Measurements from ENCODE around the gene MRPL40. TPM values are rescaled to one million over a fixed set of nuclear protein-coding genes. Genes with fewer than 3 reads are reported as not detected.

Gene MRPL40
- total RNA-seq, 2 experiments from 2014 or later, result 34.1 to 34.4 TPM

- ChIA-PET CTCF (interaction anchor here (1.6 kb wide), 1 partner anchor 9 kb away, joined by 4 read pairs; no protein-coding TSS in a partner anchor), POLR2A (no interaction called here)
- H3K9me3 Mint-ChIP-seq (ENCODE audit: low read depth), result no peaks in the 10 kb centered on the region
- H3K36me3 Mint-ChIP-seq (ENCODE audit: low read depth), result peaks cover 39% of the 10 kb centered on the region
- H3K27me3 Mint-ChIP-seq, result no peaks in the 10 kb centered on the region
- intact Hi-C loops (cut with DNase I, micrococcal nuclease), result loop anchor here in 1 of 2 experiments (5.0 kb wide), 2 partner anchors 184 to 354 kb away; partner anchors contain the start of genes CLTCL1 and DGCR2
- ATAC-seq (no peak), DNase-seq (no peak)
- peaks cover 32% of the 10 kb centered on the region for H3K4me1 Mint-ChIP-seq
- peak overlapping the region; percentile 2 for H3K27ac Mint-ChIP-seq
- H3K4me3 Mint-ChIP-seq, result no peak overlapping the region
Observed at GRCh38 chr22:19476023-19476422, 43.7 kb downstream of the MRPL40 start.

- H3K27me3 Mint-ChIP-seq, result no peaks in the 10 kb centered on the region
- CTCF ChIA-PET, result interaction anchor here (0.6 to 1.7 kb wide), 9 partner anchors 10 to 610 kb away, joined by 3 to 18 read pairs (median 3); partner anchors contain the start of gene ESS2
- ATAC-seq, result no peak
- POLR2A ChIA-PET, result interaction anchor here (0.7 to 1.6 kb wide), 4 partner anchors 10 to 569 kb away, joined by 3 to 4 read pairs (median 4); no protein-coding TSS in a partner anchor
- H3K9me3 Mint-ChIP-seq (ENCODE audit: low read depth), result no peaks in the 10 kb centered on the region
- peaks cover 37% of the 10 kb centered on the region for H3K36me3 Mint-ChIP-seq (ENCODE audit: low read depth)
- intact Hi-C loops (cut with DNase I, micrococcal nuclease), result loop anchor here (2.0 to 5.0 kb wide), 4 partner anchors 185 to 355 kb away; partner anchors contain the start of genes CLTCL1 (in 1 of the 2), DGCR2 (in 1 of the 2) and SLC25A1 (in 1 of the 2)
- peak overlapping the region; percentile 99 for H3K4me3 Mint-ChIP-seq
- H3K4me1 Mint-ChIP-seq, result peaks cover 33% of the 10 kb centered on the region
- DNase-seq, result no peak
- peak overlapping the region; percentile 90 for H3K27ac Mint-ChIP-seq
Observed at GRCh38 chr22:19477321-19478044, 45.1 kb downstream of the MRPL40 start.

GRCh38 chr22:19478045-19478900 is 45.9 kb downstream of the MRPL40 start:
- Mint-ChIP-seq H3K27me3 (no peaks in the 10 kb centered on the region), H3K27ac (peak overlapping the region; percentile 90), H3K4me1 (peaks cover 37% of the 10 kb centered on the region), H3K36me3 (ENCODE audit: low read depth) (peaks cover 42% of the 10 kb centered on the region), H3K4me3 (peak overlapping the region; percentile 99), H3K9me3 (ENCODE audit: low read depth) (no peaks in the 10 kb centered on the region)
- intact Hi-C loops (cut with DNase I, micrococcal nuclease), result loop anchor here (2.0 to 5.0 kb wide), 4 partner anchors 186 to 356 kb away; partner anchors contain the start of genes CLTCL1 (in 1 of the 2), DGCR2 (in 1 of the 2) and SLC25A1 (in 1 of the 2)
- ChIA-PET POLR2A (interaction anchor here (0.7 to 1.6 kb wide), 5 partner anchors 9 to 568 kb away, joined by 3 to 4 read pairs (median 4); no protein-coding TSS in a partner anchor), CTCF (interaction anchor here (0.7 to 1.7 kb wide), 9 partner anchors 24 to 610 kb away, joined by 3 to 18 read pairs (median 3); partner anchors contain the start of genes ESS2 and HIRA)
- peak; percentile 46 for DNase-seq
- ATAC-seq, result no peak

- Mint-ChIP-seq H3K4me3 (peak within 1 kb of the TSS; percentile 99), H3K9me3 (ENCODE audit: low read depth) (no peaks in the 10 kb centered on the region), H3K4me1 (peaks cover 42% of the 10 kb centered on the region), H3K27me3 (no peaks in the 10 kb centered on the region), H3K36me3 (ENCODE audit: low read depth) (peaks cover 42% of the 10 kb centered on the region), H3K27ac (peak within 1 kb of the TSS; percentile 99)
- intact Hi-C loops (cut with DNase I, micrococcal nuclease), result loop anchor here (1.0 to 5.0 kb wide), 15 partner anchors 32 to 638 kb away; partner anchors contain the start of genes C22orf39 (in 2 of the 2), CLTCL1 (in 2 of the 2), DGCR2 (in 2 of the 2) and ESS2 (in 2 of the 2)
- ChIA-PET POLR2A (interaction anchor here (0.5 to 1.6 kb wide), 11 partner anchors 9 to 334 kb away, joined by 3 to 8 read pairs (median 4); partner anchors contain the start of genes ESS2, HIRA, MRPL40 and SLC25A1), CTCF (interaction anchor here (0.7 to 1.6 kb wide), 6 partner anchors 9 to 372 kb away, joined by 3 to 4 read pairs (median 3); partner anchors contain the start of genes ESS2 and HIRA)
- peak; percentile 89 for DNase-seq
- peak; percentile 56 for ATAC-seq
Observed at GRCh38 chr22:19478901-19479354, 46.6 kb downstream of the MRPL40 start, which contains the start of gene UFD1. Gene UFD1, minus strand, starts transcription at chr22:19479193. Its CDS starts 108 bp downstream, at chr22:19479085.

GRCh38 chr22:19479355-19480172 is 47.2 kb downstream of the MRPL40 start, which contains the start of gene CDC45:
Gene CDC45, plus strand, starts transcription at chr22:19479920. Its CDS starts 49 bp downstream, at chr22:19479969.
- Mint-ChIP-seq H3K9me3 (ENCODE audit: low read depth) (no peaks in the 10 kb centered on the region), H3K36me3 (ENCODE audit: low read depth) (peaks cover 46% of the 10 kb centered on the region), H3K4me1 (peaks cover 45% of the 10 kb centered on the region), H3K27ac (peak within 1 kb of the TSS; percentile 99), H3K4me3 (peak within 1 kb of the TSS; percentile 99), H3K27me3 (no peaks in the 10 kb centered on the region)
- CTCF ChIA-PET, result interaction anchor here (0.7 to 1.6 kb wide), 4 partner anchors 8 to 373 kb away, joined by 3 to 4 read pairs (median 4); partner anchors contain the start of gene ESS2
- POLR2A ChIA-PET, result interaction anchor here (0.5 to 1.6 kb wide), 14 partner anchors 10 to 361 kb away, joined by 3 to 8 read pairs (median 4); partner anchors contain the start of genes ESS2, HIRA, MRPL40 and SLC25A1
- intact Hi-C loops (cut with DNase I, micrococcal nuclease), result loop anchor here (1.0 to 5.0 kb wide), 15 partner anchors 32 to 638 kb away; partner anchors contain the start of genes C22orf39 (in 2 of the 2), CLTCL1 (in 2 of the 2), DGCR2 (in 2 of the 2) and ESS2 (in 2 of the 2)
- ATAC-seq (peak; percentile 91), DNase-seq (peak; percentile 97)

- ChIA-PET POLR2A (interaction anchor here (0.6 to 1.6 kb wide), 13 partner anchors 9 to 362 kb away, joined by 3 to 8 read pairs (median 4); partner anchors contain the start of genes ESS2, HIRA, MRPL40 and SLC25A1), CTCF (interaction anchor here (1.0 to 1.3 kb wide), 3 partner anchors 8 to 149 kb away, joined by 3 read pairs; no protein-coding TSS in a partner anchor)
- peak overlapping the region; percentile 99 for H3K27ac Mint-ChIP-seq
- H3K36me3 Mint-ChIP-seq (ENCODE audit: low read depth), result peaks cover 51% of the 10 kb centered on the region
- ATAC-seq, result no peak
- no peaks in the 10 kb centered on the region for H3K27me3 Mint-ChIP-seq
- peak overlapping the region; percentile 99 for H3K4me3 Mint-ChIP-seq
- DNase-seq, result peak; percentile 38
- intact Hi-C loops (cut with DNase I, micrococcal nuclease), result no loop called here
- H3K9me3 Mint-ChIP-seq (ENCODE audit: low read depth), result no peaks in the 10 kb centered on the region
- H3K4me1 Mint-ChIP-seq, result peaks cover 45% of the 10 kb centered on the region
Observed at GRCh38 chr22:19480173-19480568, 47.8 kb downstream of the MRPL40 start.

- ChIA-PET POLR2A (interaction anchor here (0.6 to 1.6 kb wide), 4 partner anchors 8 to 337 kb away, joined by 3 to 6 read pairs (median 4); no protein-coding TSS in a partner anchor), CTCF (interaction anchor here (1.3 kb wide), 1 partner anchor 149 kb away, joined by 3 read pairs; no protein-coding TSS in a partner anchor)
- no peaks in the 10 kb centered on the region for H3K9me3 Mint-ChIP-seq (ENCODE audit: low read depth)
- peak overlapping the region; percentile 99 for H3K27ac Mint-ChIP-seq
- H3K27me3 Mint-ChIP-seq, result no peaks in the 10 kb centered on the region
- DNase-seq (no peak), ATAC-seq (no peak)
- peaks cover 51% of the 10 kb centered on the region for H3K36me3 Mint-ChIP-seq (ENCODE audit: low read depth)
- intact Hi-C loops (cut with DNase I, micrococcal nuclease), result no loop called here
- H3K4me1 Mint-ChIP-seq, result peaks cover 42% of the 10 kb centered on the region
- peak overlapping the region; percentile 99 for H3K4me3 Mint-ChIP-seq
Observed at GRCh38 chr22:19480789-19481188, 48.4 kb downstream of the MRPL40 start.

- ATAC-seq, result no peak
- peaks cover 31% of the 10 kb centered on the region for H3K4me1 Mint-ChIP-seq
- POLR2A ChIA-PET, result no interaction called here
- H3K36me3 Mint-ChIP-seq (ENCODE audit: low read depth), result peaks cover 51% of the 10 kb centered on the region
- intact Hi-C loops (cut with DNase I, micrococcal nuclease), result no loop called here
- no peak for DNase-seq
- no peaks in the 10 kb centered on the region for H3K9me3 Mint-ChIP-seq (ENCODE audit: low read depth)
- CTCF ChIA-PET, result interaction anchor here (0.7 kb wide), 1 partner anchor 265 kb away, joined by 3 read pairs; no protein-coding TSS in a partner anchor
- H3K27ac Mint-ChIP-seq, result no peak overlapping the region
- no peak overlapping the region for H3K4me3 Mint-ChIP-seq
- no peaks in the 10 kb centered on the region for H3K27me3 Mint-ChIP-seq
Observed at GRCh38 chr22:19482297-19482696, 50.0 kb downstream of the MRPL40 start.

GRCh38 chr22:19483481-19484244 is 51.3 kb downstream of the MRPL40 start:
- ChIA-PET POLR2A (no interaction called here), CTCF (no interaction called here)
- H3K27ac Mint-ChIP-seq, result peak overlapping the region; percentile 5
- H3K4me1 Mint-ChIP-seq, result peaks cover 30% of the 10 kb centered on the region
- H3K4me3 Mint-ChIP-seq, result no peak overlapping the region
- H3K9me3 Mint-ChIP-seq (ENCODE audit: low read depth), result no peaks in the 10 kb centered on the region
- intact Hi-C loops (cut with DNase I, micrococcal nuclease), result no loop called here
- H3K36me3 Mint-ChIP-seq (ENCODE audit: low read depth), result peaks cover 58% of the 10 kb centered on the region
- DNase-seq, result no peak
- no peaks in the 10 kb centered on the region for H3K27me3 Mint-ChIP-seq
- ATAC-seq, result no peak

Data from activated CD4-positive, alpha-beta T cell treated with anti-CD3 and anti-CD28 coated beads for 36 hours (primary cell).